ENCODE results near the gene WDR53.
"Not testable (repeated sequence)": the region's sequence is repeated elsewhere in the genome, so short reads cannot be mapped to it uniquely, and the experiment has no call there.

The WDR53 gene

DNA sequence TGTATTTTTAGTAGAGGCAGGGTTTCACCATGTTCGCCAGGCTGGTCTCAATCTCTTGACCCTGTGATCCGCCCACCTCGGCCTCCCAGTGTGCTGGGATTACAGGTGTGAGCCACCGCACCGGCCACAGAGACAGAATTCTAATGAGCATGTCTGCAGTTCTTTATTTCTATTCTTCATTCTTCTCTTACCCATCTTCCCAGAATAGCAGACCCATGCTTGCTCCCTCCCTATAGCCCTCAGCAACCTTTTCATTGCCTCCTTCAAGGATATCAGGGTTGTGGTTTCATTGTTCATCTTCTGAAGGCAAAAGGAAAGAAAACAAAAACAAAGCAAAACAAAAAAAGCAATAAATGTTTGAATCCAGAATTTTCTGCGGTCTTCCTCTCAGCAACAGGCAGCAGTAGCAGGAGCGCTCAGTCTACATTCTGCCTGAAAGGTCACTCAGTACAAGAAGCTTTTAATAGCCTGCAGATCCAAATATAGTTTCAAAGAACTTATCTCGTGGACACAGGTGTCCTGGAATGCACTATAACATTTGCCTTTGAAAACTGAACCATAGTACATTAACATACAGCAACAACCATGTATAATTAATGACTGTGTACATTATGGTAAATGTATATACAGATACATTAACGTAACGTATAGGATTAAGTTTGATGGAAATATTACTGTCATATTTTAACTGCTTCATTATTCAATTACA lies 53.3 kb downstream of the WDR53 start, which contains the start of gene SMCO1:
Gene SMCO1, minus strand, starts transcription at position 434 of the 709 bp plus-strand sequence. Its CDS starts 137 bp downstream, at position 297.
- DNase-seq: no peak

DNA sequence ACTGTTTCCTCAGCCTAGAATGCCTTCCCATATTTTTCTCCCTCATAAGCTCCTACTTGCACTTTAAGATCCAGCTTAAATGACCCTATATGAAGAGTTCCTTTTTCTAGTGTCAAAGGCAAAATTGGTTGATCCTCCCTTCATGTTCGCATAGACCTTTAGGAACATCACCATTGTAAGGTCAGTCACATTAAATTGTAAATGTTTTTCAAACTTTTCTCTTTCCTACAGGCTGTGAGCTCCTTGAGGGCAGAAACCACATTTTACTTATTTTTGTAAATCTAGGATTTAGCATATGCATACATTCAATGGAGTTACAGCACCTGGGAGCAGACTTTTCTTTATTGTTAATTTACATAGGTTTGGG lies 54.0 kb downstream of the WDR53 start:
- DNase-seq: no peak

DNA sequence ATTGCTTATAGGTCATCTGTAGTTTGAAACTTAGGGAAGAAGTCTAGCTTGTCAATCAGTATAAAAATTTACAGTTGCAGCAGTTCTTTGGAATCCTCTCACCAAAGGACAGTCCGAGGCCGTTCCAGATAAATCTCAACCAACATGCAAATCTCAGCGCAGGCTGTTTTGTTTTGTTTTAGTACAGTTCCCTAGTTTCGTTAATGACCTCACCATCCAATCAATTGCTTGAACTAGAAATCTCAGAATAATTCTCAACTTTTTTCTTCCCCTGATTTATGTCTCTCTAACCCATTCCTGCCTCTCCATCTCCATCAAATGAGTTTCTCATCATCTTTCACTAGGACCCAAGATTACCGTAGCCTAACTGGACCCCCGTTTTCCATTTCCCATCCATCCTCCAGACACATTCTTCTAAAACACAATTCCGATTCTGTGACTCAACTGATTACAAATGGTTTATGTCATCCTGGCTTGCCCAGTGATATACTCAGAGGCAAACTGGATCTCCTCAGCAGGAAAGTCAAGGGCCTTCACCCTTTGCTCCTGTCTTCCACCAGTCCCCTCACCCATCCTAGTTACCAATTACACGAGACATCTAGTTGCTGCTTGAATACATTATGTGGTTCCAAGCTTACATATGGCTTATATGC lies 54.5 kb downstream of the WDR53 start:
- DNase-seq: no peak

DNA sequence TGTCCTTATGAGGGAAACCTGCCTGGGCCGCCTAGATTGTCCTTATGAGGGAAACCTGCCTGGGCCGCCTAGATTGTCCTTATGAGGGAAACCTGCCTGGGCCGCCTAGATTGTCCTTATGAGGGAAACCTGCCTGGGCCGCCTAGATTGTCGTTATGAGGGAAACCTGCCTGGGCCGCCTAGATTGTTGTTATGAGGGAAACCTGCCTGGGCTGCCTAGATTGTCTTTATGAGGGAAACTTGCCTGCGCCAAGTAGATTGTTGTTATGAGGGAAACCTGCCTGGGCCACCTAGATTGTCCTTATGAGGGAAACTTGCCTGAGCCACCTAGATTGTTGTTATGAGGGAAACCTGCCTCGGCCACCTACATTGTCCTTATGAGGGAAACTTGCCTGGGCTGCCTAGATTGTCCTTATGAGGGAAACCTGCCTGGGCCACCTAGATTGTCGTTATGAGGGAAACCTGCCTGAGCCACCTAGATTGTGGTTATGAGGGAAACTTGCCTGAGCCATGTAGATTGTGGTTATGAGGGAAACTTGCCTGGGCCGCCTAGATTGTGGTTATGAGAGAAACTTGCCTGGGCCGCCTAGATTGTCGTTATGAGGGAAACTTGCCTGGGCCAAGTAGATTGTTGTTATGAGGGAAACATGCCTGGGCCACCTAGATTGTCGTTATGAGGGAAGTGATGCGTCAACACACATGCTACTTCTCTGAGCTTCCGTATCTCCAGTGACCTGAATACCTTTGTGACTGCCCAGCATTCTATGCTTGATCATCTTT lies 56.5 kb downstream of the WDR53 start:
- DNase-seq: not testable (repeated sequence)

DNA sequence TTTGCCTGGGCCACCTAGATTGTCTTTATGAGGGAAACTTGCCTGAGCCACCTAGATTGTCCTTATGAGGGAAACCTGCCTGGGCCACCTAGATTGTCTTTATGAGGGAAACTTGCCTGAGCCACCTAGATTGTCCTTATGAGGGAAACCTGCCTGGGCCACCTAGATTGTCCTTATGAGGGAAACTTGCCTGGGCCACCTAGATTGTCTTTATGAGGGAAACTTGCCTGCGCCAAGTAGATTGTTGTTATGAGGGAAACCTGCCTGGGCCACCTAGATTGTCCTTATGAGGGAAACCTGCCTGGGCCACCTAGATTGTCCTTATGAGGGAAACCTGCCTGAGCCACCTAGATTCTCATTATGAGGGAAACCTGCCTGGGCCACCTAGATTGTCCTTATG lies 57.2 kb downstream of the WDR53 start:
- DNase-seq: not testable (repeated sequence)

DNA sequence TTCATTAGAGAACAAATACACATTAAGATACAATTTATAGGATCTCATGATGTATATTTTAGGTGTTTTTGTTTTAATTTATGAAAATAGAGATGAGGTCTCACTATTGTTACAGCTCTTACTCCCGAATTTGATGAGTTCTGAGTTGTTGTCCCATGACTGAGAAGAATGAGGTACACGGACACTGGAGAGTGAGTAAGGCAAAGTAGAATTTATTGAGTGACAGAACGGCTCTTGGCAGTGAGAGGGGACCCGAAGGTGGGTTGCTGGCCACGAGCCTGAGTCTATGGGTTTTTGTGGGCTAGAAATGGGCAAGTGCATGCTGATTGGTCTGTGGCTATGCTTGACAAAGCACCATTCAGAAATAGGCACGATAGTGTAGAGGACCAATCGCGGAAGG lies 61.7 kb downstream of the WDR53 start:
- DNase-seq: no peak

DNA sequence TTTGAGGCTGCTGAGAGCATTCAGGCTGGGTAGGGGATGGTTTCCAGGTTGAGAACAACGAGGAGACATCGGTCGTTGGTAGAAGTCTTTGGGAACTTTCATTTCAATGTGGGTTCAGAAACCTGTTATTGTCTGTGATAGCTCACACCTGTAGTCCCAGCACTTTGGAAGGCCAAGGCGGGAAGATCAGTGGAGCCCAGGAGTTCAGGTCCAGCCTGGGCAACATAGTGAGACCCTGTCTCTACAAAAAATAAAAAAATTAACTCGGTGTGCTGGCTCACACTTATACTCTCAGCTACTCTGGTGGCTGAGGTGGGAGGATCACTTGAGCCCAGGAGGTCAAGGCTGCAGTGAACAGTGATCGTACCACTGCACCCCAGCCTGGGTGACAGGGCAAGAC lies 63.8 kb downstream of the WDR53 start:
- no peak for DNase-seq
